Measurements from ENCODE around the gene MUC20.
"Not testable (repeated sequence)": the region's sequence is repeated elsewhere in the genome, so short reads cannot be mapped to it uniquely, and the experiment has no call there.

MUC20 gene

DNA sequence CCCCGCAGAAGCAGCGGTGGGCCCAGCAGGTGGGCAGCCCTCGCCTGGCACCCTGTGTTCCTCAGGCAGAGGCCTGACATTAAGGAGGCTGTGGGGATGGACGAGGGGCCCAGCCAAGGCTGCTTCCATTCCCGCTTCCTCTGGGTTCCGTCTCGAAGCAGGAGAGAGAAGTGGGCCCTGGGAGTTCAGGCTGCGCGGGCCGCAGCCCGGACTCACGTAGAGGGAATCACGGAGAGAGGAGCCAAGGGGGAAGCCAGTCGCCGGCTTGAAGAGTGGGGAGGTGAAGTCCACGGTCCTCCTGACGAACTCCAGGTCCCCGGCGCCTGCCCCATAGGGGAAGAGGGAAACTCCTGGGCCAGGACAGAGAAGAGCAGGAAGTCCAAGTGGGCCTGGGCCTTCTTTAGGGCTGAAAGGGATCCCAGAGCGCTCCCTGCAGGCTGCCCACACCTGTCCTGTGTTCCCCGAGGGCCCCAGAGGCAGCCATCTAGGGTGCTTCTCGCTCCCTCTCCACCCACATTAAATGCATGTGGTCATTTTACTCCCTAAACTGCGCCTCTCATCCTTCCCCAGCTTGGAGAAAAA is 53.3 kb downstream of the MUC20 start:
- no peak for DNase-seq

DNA sequence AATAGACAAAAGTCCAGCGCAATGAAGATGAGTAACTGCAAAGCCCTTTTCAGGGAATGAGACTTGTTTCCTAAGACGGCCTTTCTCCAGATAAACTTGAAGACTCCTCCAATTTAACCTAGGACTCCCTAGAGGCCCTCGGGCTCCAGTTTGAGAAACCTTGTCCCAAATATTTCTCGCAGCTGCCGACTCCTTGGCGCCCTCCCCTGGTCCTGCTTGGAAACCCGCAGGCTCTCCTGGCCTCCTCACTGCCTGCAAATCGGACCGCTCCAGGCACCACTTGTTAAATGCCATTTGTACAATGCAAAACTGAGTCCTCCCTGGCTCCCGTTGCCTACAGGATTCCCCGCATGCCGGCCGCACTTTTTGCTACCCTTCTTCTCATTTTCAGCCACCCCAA is 54.1 kb downstream of the MUC20 start:
- no peak for DNase-seq

DNA sequence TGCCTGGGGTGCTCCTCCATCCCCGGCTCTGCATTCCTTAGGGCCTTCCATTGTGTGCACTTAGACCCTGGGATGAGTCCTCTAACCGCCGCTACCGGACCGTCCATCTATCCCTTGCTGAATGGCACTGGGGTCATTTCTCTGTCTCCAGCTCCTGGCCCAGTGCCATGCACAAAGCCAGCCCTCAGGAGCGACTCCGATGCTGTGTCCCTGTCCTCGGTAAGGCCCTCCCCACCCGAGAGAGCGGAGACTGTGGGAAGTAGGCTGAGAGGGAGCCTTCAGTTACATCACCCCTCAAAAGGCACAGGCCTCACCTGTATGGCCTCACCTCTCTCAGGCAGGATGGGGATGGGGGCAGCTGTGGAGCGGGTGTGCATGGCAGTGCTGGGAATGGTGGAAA is 57.2 kb downstream of the MUC20 start:
- DNase-seq: no peak

DNA sequence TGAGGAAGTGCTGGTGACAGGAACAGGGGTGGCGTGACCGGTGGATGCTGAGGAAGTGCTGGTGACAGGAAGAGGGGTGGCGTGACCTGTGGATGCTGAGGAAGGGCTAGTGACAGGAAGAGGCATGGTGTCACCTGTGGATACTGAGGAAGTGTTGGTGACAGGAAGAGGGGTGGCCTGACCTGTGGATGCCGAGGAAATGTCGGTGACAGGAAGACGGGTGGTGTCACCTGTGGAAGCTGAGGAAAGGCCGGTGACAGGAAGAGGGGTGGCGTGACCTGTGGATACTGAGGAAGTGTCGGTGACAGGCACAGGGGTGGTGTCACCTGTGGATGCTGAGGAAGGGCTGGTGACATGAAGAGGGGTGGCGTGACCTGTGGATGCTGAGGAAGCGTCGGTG is 60.5 kb downstream of the MUC20 start:
- DNase-seq: not testable (repeated sequence)
